ENCODE data around the gene GRAMD2A.

- TF ChIP-seq CTCF (IDR thresholded peaks at IDR 0.05), result no peak
- no peak for TF ChIP-seq POLR2A (IDR thresholded peaks at IDR 0.05)
These were observed 43.3 kb downstream of the GRAMD2A start for GRCh38 chr15:72154316-72154715.
